ENCODE results near the gene ZNF221.

GRCh38 chr19:44010468-44010867 lies 59.4 kb downstream of the ZNF221 start:
- no peak for TF ChIP-seq SMARCB1 (IDR thresholded peaks at IDR 0.05; ENCODE audit: insufficient read length, low read depth)
- TF ChIP-seq RAD21 (CRISPR knock-in tag; conservative IDR thresholded peaks at IDR 0.05 in 1 of 2, IDR thresholded peaks at IDR 0.05 in 1 of 2): no peak
- TF ChIP-seq MYC (IDR thresholded peaks at IDR 0.05; ENCODE audit: low read depth, low read length): no peak
- TF ChIP-seq MYC (CRISPR knock-in tag; IDR thresholded peaks at IDR 0.05; ENCODE audit: borderline replicate concordance, low read depth): no peak
- TF ChIP-seq ZNF561 (CRISPR knock-in tag; conservative IDR thresholded peaks at IDR 0.05): no peak
- no peak for TF ChIP-seq IRF1 (CRISPR knock-in tag; IDR thresholded peaks at IDR 0.05; ENCODE audit: borderline replicate concordance)
- TF ChIP-seq POLR2AphosphoS5 (IDR thresholded peaks at IDR 0.05; ENCODE audit: control insufficient read depth, insufficient read depth, low read depth, low read length): no peak
- TF ChIP-seq POLR2A (conservative IDR thresholded peaks at IDR 0.05): no peak
- TF ChIP-seq GABPA (tag; conservative IDR thresholded peaks at IDR 0.05; ENCODE audit: low read depth): no peak
- no peak for TF ChIP-seq NCOA2 (IDR thresholded peaks at IDR 0.05; ENCODE audit: partially characterized antibody in 2 of 2)
- no peak for TF ChIP-seq MLX (CRISPR knock-in tag; conservative IDR thresholded peaks at IDR 0.05)
